HG03039 (cell line): Measurements from ENCODE around the gene PHF19.

Experiments
- ATAC-seq: cut with Tn5 transposase; IDR thresholded peaks from one replicate; pipeline ENCODE4 v1.9.1; 2021; ENCODE audit warnings: mild to moderate bottlenecking, moderate library complexity; ENCODE audit not compliant: unreplicated experiment

Gene PHF19

DNA sequence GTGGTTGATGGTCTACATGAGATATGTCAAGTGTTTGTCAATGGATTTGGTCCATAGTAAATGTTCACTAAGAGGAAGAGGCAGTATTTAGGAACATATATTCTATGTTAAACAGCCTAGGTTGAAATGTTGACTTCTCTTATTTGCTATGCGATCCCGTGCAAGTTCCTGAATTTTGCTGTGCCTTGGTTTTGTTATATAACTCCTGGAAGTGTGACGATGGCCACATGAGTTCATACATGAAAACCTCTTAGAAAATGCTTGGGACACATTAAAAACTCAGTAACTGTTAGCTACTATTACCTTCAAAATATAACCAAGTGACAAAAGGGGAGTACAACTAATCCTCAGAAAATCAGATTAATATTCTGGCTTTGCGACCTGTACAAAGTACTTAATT, 61.9 kb downstream of the PHF19 start:
- ATAC-seq: no peak

DNA sequence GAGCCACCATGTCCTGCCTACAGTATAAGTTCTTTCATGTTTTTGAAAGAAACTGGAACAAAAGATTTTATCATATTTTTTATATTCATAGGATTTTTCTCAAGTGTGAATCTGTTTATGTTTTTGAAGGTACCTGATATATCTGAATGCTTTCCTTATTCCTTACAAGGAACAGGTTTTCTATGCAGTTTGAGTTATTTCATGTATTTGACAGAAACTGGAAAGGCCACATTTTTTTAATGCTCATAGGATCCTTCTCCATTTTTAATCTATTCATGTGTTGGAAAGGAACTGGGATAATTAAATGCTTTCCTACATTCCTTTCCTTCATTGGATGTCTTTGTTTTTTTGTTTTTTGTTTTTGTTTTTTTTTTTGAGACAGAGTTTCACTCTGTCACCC, 68.1 kb downstream of the PHF19 start:
- ATAC-seq: no peak

DNA sequence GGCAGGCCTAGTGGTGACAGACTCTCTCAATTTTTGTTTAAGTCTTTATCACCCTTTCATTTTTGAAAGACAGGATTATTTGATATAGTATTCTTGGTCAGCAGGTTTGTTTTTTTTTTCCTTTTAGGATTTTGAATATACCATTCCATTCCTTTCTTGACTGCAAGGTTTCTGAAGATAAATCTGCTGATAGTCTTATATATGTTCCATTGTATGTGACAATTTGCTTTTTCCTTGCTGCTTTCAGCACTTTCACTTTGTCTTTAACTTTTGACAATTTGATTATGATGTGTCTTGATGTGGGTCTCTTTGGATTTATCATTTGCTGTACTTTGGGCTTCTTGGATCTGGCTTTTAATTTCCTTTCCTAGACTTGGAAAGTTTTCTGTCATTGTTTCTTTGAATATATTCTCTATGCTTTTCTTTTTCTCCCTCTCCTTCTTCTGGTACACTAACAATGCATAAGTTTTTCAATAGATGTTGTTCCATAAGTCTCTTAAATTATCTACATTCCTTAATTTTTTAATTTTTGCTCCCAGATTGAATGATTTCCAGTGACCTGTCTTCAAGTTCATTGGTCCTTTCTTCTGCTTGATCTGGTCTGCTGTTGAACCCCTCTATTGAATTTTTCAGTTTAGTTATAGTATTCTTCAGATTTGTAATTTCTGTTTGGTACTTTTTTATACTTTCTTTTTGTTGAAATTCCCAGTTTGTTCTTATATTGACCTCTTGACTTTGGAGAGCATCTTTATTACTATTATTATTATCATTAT, 69.2 kb downstream of the PHF19 start:
- no peak for ATAC-seq
